PFSK-1 (cell line): ENCODE results near the gene KIF19.

Source experiments
- POLR2AphosphoS5 ChIP-seq: IDR thresholded peaks from 2 replicates; pipeline ENCODE4 v1.6.1; 2012; ENCODE audit warnings: low read depth, mild to moderate bottlenecking, control low read depth, low read length, moderate library complexity
- SIN3A ChIP-seq: IDR thresholded peaks from 2 replicates; pipeline ENCODE4 v1.6.1; 2012; ENCODE audit warnings: mild to moderate bottlenecking, low read length, moderate library complexity, borderline replicate concordance; ENCODE audit not compliant: insufficient read depth
- TAF1 ChIP-seq: IDR thresholded peaks from 2 replicates; pipeline ENCODE4 v1.6.1; 2012; ENCODE audit warnings: low read length, control low read depth, borderline replicate concordance; ENCODE audit not compliant: insufficient read depth

- no peak for TF ChIP-seq POLR2AphosphoS5
- no peak for TF ChIP-seq SIN3A
- no peak for TF ChIP-seq TAF1
Observed at GRCh38 chr17:74354123-74354522, 28.1 kb downstream of the KIF19 start.
